Neural cell (in vitro differentiated cells): Measurements from ENCODE around the gene CABLES1.

ENCODE experiments used
- CTCF ChIP-seq: fragments of 450-650 bp; IDR thresholded peaks from 2 replicates; pipeline ENCODE4 v1.5.1; 2014; ENCODE audit warnings: antibody characterized with exemption, mild to moderate bottlenecking, moderate library complexity; ENCODE audit not compliant: poor library complexity, severe bottlenecking
- EP300 ChIP-seq: fragments of 450-650 bp; conservative IDR thresholded peaks from 2 replicates; pipeline ENCODE4 v1.6.1; 2014; ENCODE audit warnings: antibody characterized with exemption, mild to moderate bottlenecking, moderate library complexity; ENCODE audit not compliant: poor library complexity, severe bottlenecking
- EZH2 ChIP-seq: fragments of 200-600, 300-800 bp; shearing (Covaris generic), sonication (generic); IDR thresholded peaks from 2 replicates; pipeline ENCODE4 v1.6.1; 2014; ENCODE audit warnings: antibody characterized with exemption, low read length, borderline replicate concordance, mild to moderate bottlenecking; ENCODE audit not compliant: insufficient read depth, poor library complexity, severe bottlenecking
- POLR2AphosphoS5 ChIP-seq: IDR thresholded peaks from 2 replicates; pipeline ENCODE4 v1.6.1; 2012
- RAD21 ChIP-seq: fragments of 450-650 bp; conservative IDR thresholded peaks from 2 replicates; pipeline ENCODE4 v1.6.1; 2014; ENCODE audit warnings: antibody characterized with exemption, mild to moderate bottlenecking, moderate library complexity
- REST ChIP-seq: IDR thresholded peaks from 2 replicates; pipeline ENCODE4 v1.6.1; 2012; ENCODE audit warnings: borderline replicate concordance

- TF ChIP-seq RAD21 (no peak), EP300 (no peak), CTCF (no peak), EZH2 (no peak), REST (no peak), POLR2AphosphoS5 (no peak)
Measured at GRCh38 chr18:23114911-23115310, 20.4 kb upstream of the CABLES1 start.
